Measurements from ENCODE around the gene EHD4.

Gene EHD4

DNA sequence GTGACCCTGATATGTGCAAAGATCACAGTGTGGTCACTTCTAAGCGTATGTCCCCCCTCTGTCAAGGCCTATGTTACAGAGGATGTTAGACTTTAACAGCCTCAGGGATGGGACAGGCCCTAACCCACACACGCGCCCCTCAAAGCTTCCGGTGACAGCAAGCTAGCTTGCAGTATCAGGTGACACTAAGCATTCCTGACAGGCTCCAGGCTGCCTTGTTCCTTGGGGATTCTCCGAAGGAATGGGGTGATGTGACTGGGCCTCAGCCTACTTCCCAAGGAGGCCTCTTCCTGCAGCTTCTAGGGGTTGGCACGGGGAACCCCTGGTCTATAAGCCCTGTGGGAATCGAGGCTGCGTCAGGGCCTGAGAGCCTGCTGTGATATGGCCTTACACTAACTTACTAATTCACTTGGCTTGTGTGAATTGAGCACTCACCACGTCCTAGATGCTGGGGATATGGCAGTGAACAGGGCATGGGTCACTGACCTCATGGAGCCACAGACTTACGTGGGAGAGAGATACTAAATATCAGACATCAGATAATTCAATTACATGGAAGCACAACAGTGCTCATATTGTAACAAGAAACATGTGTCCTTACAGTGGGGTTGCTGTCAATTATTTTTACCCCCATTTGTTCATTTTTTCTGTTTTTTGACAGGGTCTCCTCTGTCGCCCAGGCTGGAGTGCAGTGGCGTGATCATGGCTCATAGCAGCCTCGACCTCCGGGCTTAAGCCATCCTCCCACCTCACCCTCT is 67.1 kb downstream of the EHD4 start:
- TF ChIP-seq, protein P1, sequence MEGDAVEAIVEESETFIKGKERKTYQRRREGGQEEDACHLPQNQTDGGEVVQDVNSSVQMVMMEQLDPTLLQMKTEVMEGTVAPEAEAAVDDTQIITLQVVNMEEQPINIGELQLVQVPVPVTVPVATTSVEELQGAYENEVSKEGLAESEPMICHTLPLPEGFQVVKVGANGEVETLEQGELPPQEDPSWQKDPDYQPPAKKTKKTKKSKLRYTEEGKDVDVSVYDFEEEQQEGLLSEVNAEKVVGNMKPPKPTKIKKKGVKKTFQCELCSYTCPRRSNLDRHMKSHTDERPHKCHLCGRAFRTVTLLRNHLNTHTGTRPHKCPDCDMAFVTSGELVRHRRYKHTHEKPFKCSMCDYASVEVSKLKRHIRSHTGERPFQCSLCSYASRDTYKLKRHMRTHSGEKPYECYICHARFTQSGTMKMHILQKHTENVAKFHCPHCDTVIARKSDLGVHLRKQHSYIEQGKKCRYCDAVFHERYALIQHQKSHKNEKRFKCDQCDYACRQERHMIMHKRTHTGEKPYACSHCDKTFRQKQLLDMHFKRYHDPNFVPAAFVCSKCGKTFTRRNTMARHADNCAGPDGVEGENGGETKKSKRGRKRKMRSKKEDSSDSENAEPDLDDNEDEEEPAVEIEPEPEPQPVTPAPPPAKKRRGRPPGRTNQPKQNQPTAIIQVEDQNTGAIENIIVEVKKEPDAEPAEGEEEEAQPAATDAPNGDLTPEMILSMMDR (IDR thresholded peaks at IDR 0.05; ENCODE audit: low read depth, low read length) = no peak
- no peak for DNase-seq (ENCODE audit: extremely low read depth, low read depth)

DNA sequence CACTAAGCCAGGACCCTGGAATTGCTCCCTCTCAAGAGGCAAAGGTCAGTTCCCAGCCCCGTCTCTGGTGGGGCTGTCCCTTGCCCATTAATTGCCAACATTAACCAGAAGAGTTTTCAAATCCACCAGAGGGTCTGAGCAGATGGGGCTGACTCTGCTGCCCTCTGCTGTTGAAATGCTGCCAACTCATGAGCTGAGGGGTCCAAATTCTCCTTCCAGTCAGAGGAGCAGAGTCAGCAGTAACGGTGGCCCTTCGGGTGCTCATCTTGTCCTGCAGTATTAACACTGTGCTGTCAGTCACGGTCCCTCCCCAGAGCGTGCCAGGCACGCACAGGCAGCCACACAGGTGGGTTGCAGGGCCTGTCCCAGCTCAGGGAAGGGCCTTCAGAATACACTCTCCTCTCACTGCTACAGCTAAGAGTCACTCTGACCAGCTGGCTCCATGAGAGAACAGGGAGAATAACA is 67.8 kb downstream of the EHD4 start:
- no peak for DNase-seq (ENCODE audit: extremely low read depth, low read depth)
- TF ChIP-seq, protein P1 (IDR thresholded peaks at IDR 0.05; ENCODE audit: low read depth, low read length) = peak; percentile 81

DNA sequence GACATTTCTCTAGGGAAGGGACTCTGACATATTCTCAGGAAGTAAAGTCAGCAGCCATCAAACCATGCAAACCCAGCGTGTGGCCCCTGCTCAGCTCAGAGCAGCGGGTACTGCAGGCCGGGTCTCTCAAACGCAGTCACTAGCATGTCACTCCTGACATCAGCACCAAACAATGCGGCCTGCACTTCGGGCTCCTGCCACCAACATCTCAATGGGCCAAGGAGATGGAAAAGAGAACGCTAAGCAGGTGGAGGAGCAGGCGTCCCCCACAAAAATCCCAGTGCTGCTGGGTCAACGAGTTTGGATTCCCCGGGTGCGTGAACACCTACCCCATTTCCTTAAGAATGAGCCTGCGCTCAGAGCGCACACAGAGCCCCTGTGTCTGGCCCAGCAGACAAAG is 68.6 kb downstream of the EHD4 start:
- TF ChIP-seq, protein P1 (IDR thresholded peaks at IDR 0.05; ENCODE audit: low read depth, low read length) = no peak

DNA sequence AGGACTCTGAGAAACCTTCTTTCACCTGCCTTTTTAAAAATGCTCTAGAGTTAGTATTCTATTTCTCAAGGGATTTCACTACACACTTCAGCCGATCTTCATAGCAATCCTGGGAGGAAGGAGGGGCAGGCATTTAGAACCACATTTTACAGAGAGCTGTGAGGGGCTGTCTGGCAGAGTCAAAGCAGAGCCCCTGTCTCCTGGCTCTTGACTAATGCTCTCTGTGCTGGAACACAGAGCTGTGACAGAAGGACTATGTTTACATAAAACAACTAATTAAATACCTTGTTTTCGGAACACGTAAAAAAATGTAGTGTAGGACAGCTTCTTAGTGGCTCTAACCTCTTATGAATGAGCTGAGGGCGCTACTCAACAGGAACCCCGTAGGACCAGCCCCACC is 70.9 kb downstream of the EHD4 start:
- TF ChIP-seq, protein P1 (IDR thresholded peaks at IDR 0.05; ENCODE audit: low read depth, low read length) = no peak
- DNase-seq (ENCODE audit: extremely low read depth, low read depth) = no peak

More for the DNA sequence above, 68.6 kb downstream of the EHD4 start:
- no peak for DNase-seq (ENCODE audit: extremely low read depth, low read depth)

DNA sequence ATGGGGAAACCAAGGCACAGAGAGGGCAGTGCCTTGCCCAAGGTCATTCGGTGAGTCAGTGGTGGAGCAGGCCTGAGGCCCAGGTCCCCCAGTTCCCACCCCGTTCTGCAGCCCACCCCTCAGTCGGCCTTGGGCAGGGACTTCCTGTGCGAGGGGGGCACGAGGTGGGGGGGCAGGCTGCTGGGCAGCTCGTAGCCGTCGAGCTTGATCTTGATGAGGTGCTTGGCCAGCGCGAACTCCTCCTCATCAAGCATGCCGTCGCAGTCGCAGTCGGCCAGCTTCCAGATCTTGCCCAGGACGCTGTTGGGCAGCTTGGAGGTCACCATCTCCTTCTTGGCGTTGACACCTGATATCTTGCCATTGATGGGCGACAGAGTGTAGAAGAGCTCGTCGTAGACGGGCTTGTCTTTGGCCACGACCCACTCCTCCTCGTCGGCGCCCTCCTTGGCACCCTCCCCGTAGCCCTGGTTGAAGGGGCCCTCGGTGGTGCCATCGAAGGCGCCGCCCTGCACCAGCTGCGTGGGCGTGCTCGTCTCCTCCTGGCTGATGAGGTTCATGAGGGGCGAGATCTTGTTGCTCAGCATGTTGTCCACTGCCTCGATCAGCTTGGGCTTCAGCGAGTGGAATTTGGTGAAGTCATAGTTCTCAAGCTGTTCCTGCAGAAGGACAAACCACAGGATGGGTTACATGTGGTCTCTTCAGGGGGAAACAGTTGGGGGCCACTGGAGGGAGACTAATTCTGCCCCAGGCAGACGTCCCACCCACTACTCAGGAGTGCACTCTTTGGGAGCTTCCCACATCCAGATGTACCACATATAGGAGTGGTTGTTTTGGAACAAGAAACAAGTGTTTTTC is 71.6 kb downstream of the EHD4 start:
- TF ChIP-seq, protein P1 (IDR thresholded peaks at IDR 0.05; ENCODE audit: low read depth, low read length) = no peak
- DNase-seq (ENCODE audit: extremely low read depth, low read depth) = no peak

DNA sequence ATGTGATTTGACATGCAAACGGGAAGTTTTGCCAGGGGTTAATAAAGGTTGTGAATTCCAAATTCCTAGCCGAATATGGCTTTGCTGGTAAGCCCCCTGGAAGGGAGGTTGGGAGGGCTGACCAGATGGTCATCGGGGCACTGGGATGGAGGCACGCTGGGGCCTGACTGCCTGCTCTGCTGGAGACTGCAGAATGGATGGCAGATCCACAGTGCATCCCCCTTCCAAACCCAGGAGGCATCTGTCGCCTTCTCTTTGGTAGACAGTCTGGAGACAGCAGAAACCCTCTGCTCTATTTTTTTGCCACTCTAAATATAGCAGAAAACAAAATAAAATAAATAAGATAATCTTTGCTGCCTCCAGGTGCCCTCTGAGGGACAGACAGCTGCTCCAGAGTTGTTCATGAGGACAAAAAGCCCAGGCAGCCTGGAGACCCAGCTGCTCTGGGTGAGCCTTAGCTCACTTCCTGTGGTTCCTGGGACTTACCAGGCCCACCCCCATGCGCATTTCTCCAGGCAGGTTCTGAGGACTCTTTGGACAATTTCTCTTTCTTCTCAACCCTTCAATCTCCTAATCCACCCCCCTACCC is 72.4 kb downstream of the EHD4 start:
- TF ChIP-seq, protein P1 (IDR thresholded peaks at IDR 0.05; ENCODE audit: low read depth, low read length) = no peak
- DNase-seq (ENCODE audit: extremely low read depth, low read depth) = no peak

Data from AG09319 (cell line).